ENCODE data around the gene ATP8B1.

GRCh38 chr18:57603871-57604270, 199.2 kb downstream of the ATP8B1 start:
- TF ChIP-seq EP300 (IDR thresholded peaks at IDR 0.05; ENCODE audit: low read length) (peak; percentile 49; the same call in 1 of the 2 replicates), MAFK (IDR thresholded peaks at IDR 0.05; ENCODE audit: low read length) (no peak), CTCF (IDR thresholded peaks at IDR 0.05 in 2 of 3, conservative IDR thresholded peaks at IDR 0.05 in 1 of 3; ENCODE audit: insufficient read depth in 2 of 3, low read depth in 1 of 3, low read length in 3 of 3) (no peak), ETV6 (IDR thresholded peaks at IDR 0.05; ENCODE audit: borderline replicate concordance in 1 of 2, low read depth in 2 of 2, low read length in 1 of 2) (no peak), ETV6 (CRISPR knock-in tag; IDR thresholded peaks at IDR 0.05; ENCODE audit: borderline replicate concordance) (no peak), REST (IDR thresholded peaks at IDR 0.05; ENCODE audit: borderline replicate concordance) (no peak), REST (CRISPR knock-in tag; IDR thresholded peaks at IDR 0.05; ENCODE audit: low read depth) (no peak), KDM1A (IDR thresholded peaks at IDR 0.05) (no peak), ZNF143 (CRISPR knock-in tag; IDR thresholded peaks at IDR 0.05) (no peak), ZNF3 (CRISPR knock-in tag; IDR thresholded peaks at IDR 0.05) (no peak), NFRKB (IDR thresholded peaks at IDR 0.05; ENCODE audit: low read depth) (no peak), TAF1 (IDR thresholded peaks at IDR 0.05; ENCODE audit: control insufficient read depth, extremely low read depth, insufficient read depth, low read length, severe bottlenecking) (no peak)
- TF ChIP-seq, protein P1, sequence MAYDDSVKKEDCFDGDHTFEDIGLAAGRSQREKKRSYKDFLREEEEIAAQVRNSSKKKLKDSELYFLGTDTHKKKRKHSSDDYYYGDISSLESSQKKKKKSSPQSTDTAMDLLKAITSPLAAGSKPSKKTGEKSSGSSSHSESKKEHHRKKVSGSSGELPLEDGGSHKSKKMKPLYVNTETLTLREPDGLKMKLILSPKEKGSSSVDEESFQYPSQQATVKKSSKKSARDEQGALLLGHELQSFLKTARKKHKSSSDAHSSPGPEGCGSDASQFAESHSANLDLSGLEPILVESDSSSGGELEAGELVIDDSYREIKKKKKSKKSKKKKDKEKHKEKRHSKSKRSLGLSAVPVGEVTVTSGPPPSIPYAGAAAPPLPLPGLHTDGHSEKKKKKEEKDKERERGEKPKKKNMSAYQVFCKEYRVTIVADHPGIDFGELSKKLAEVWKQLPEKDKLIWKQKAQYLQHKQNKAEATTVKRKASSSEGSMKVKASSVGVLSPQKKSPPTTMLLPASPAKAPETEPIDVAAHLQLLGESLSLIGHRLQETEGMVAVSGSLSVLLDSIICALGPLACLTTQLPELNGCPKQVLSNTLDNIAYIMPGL (CRISPR knock-in tag; IDR thresholded peaks at IDR 0.05), result no peak
